Measurements from ENCODE around the gene ARL14EP.

Gene ARL14EP

GRCh38 chr11:30284836-30285235, 38.1 kb upstream of the ARL14EP start:
- H3K9me3 Mint-ChIP-seq: no peaks in the 10 kb centered on the region
- H3K27me3 Mint-ChIP-seq (ENCODE audit: low read depth, poor library complexity): no peaks in the 10 kb centered on the region
- no peak for TF ChIP-seq CTCF (IDR thresholded peaks at IDR 0.05)
- H3K4me3 Mint-ChIP-seq: no peak overlapping the region
- no peak overlapping the region for H3K27ac Mint-ChIP-seq
- H3K4me1 Mint-ChIP-seq: no peaks in the 10 kb centered on the region
- H3K36me3 Mint-ChIP-seq (ENCODE audit: low read depth): no peaks in the 10 kb centered on the region
- no peak for DNase-seq

- no peaks in the 10 kb centered on the region for H3K9me3 Mint-ChIP-seq
- H3K4me1 Mint-ChIP-seq: no peaks in the 10 kb centered on the region
- no peak for DNase-seq
- no peaks in the 10 kb centered on the region for H3K27me3 Mint-ChIP-seq (ENCODE audit: low read depth, poor library complexity)
- no peaks in the 10 kb centered on the region for H3K36me3 Mint-ChIP-seq (ENCODE audit: low read depth)
- H3K4me3 Mint-ChIP-seq: no peak overlapping the region
- TF ChIP-seq CTCF (IDR thresholded peaks at IDR 0.05): no peak
- H3K27ac Mint-ChIP-seq: no peak overlapping the region
Observed at GRCh38 chr11:30285416-30286121, 37.3 kb upstream of the ARL14EP start.

- Mint-ChIP-seq H3K27me3 (ENCODE audit: low read depth, poor library complexity) (no peaks in the 10 kb centered on the region), H3K4me1 (no peaks in the 10 kb centered on the region), H3K27ac (no peak overlapping the region), H3K36me3 (ENCODE audit: low read depth) (no peaks in the 10 kb centered on the region), H3K4me3 (no peak overlapping the region), H3K9me3 (no peaks in the 10 kb centered on the region)
- TF ChIP-seq CTCF (IDR thresholded peaks at IDR 0.05): no peak
- no peak for DNase-seq
Observed at GRCh38 chr11:30291331-30291730, 31.6 kb upstream of the ARL14EP start.

- H3K9me3 Mint-ChIP-seq: no peaks in the 10 kb centered on the region
Observed at GRCh38 chr11:30292545-30292944, 30.4 kb upstream of the ARL14EP start.

GRCh38 chr11:30295178-30295885, 27.6 kb upstream of the ARL14EP start:
- Mint-ChIP-seq H3K4me3 (no peak overlapping the region), H3K27ac (no peak overlapping the region), H3K36me3 (ENCODE audit: low read depth) (no peaks in the 10 kb centered on the region), H3K27me3 (ENCODE audit: low read depth, poor library complexity) (no peaks in the 10 kb centered on the region), H3K4me1 (no peaks in the 10 kb centered on the region), H3K9me3 (no peaks in the 10 kb centered on the region)
- DNase-seq: no peak
- no peak for TF ChIP-seq CTCF (IDR thresholded peaks at IDR 0.05)

More at GRCh38 chr11:30292545-30292944, 30.4 kb upstream of the ARL14EP start:
- Mint-ChIP-seq H3K27me3 (ENCODE audit: low read depth, poor library complexity) (no peaks in the 10 kb centered on the region), H3K4me1 (no peaks in the 10 kb centered on the region), H3K27ac (no peak overlapping the region), H3K36me3 (ENCODE audit: low read depth) (no peaks in the 10 kb centered on the region), H3K4me3 (no peak overlapping the region)
- no peak for DNase-seq
- TF ChIP-seq CTCF (IDR thresholded peaks at IDR 0.05): no peak

- H3K27ac Mint-ChIP-seq: no peak overlapping the region
- H3K36me3 Mint-ChIP-seq (ENCODE audit: low read depth): no peaks in the 10 kb centered on the region
- H3K4me1 Mint-ChIP-seq: no peaks in the 10 kb centered on the region
- no peak overlapping the region for H3K4me3 Mint-ChIP-seq
- peaks cover 8% of the 10 kb centered on the region for H3K27me3 Mint-ChIP-seq (ENCODE audit: low read depth, poor library complexity)
- DNase-seq: no peak
- TF ChIP-seq CTCF (IDR thresholded peaks at IDR 0.05): no peak
- H3K9me3 Mint-ChIP-seq: no peaks in the 10 kb centered on the region
Observed at GRCh38 chr11:30304620-30305019, 18.3 kb upstream of the ARL14EP start.

Measured in nephron progenitor cell (in vitro differentiated cells).